ENCODE data around the gene EGFL7.

DNA sequence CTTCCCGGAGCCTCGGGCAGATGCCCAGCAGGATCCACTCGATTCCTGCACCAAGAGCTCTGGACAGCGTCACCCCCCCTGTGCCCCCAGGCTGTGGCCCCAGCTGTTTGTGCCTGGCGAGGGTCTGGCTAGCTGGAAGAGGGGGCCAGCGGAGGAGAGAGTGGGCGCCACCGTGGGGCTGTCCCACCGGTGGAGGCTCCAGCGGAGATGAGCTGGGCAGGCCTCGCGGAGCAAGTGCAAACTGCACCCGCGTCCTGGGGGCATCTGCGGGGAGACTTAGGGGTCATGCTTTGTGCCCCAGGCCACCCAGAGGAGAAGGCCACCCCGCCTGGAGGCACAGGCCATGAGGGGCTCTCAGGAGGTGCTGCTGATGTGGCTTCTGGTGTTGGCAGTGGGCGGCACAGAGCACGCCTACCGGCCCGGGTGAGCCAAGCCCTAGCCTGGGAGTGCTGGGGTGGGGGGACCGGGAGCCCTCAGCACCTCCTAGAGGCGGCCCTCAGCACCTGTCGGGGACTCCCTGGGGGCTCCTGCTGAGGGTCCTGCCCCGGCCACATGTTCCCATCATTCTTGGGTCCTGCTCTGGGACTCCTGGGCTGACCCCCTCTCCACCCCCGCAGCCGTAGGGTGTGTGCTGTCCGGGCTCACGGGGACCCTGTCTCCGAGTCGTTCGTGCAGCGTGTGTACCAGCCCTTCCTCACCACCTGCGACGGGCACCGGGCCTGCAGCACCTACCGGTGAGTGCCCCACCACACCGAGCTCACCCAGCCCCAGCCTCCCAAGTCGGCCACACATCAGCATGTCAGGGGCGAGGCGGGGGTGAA is 5.4 kb downstream of the EGFL7 start:
- TF ChIP-seq, protein P1, sequence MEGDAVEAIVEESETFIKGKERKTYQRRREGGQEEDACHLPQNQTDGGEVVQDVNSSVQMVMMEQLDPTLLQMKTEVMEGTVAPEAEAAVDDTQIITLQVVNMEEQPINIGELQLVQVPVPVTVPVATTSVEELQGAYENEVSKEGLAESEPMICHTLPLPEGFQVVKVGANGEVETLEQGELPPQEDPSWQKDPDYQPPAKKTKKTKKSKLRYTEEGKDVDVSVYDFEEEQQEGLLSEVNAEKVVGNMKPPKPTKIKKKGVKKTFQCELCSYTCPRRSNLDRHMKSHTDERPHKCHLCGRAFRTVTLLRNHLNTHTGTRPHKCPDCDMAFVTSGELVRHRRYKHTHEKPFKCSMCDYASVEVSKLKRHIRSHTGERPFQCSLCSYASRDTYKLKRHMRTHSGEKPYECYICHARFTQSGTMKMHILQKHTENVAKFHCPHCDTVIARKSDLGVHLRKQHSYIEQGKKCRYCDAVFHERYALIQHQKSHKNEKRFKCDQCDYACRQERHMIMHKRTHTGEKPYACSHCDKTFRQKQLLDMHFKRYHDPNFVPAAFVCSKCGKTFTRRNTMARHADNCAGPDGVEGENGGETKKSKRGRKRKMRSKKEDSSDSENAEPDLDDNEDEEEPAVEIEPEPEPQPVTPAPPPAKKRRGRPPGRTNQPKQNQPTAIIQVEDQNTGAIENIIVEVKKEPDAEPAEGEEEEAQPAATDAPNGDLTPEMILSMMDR (IDR thresholded peaks at IDR 0.05): no peak
- no peak for TF ChIP-seq ZFX (IDR thresholded peaks at IDR 0.05; ENCODE audit: borderline replicate concordance)

All from 22Rv1 (cell line).